NCI-H510A treated with DMSO at 0.1 percent for 48 hours (cell line): Measurements from ENCODE around the gene TMEM132E.

Experiments
- DNase-seq: peaks from one replicate; lab custom pipeline; 2025; lab: John Stamatoyannopoulos, UW

TMEM132E gene

GRCh38 chr17:34665819-34666763 is 86.7 kb downstream of the TMEM132E start:
- DNase-seq, result no peak

- no peak for DNase-seq
Measured at GRCh38 chr17:34667656-34668055, 88.3 kb downstream of the TMEM132E start.

DNA sequence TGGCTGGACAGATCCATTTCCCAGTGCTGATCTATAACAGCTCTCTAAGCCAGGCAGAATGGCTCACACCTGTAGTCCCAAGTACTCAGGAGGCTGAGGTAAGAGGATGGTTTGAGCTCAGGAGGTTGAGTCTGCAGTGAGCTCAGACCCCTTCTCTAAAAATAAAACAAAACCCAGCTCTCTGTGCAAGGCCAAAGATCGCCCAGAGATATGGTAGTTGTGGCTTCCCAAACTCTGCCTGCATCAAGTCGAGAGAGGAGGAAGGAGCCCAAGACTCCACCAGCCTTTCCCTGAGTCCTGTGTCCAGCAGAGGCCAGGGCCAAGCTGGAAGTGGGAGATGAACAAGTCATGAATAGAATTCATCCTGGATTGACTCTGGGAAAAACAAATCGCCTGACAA is 88.8 kb downstream of the TMEM132E start:
- no peak for DNase-seq

DNA sequence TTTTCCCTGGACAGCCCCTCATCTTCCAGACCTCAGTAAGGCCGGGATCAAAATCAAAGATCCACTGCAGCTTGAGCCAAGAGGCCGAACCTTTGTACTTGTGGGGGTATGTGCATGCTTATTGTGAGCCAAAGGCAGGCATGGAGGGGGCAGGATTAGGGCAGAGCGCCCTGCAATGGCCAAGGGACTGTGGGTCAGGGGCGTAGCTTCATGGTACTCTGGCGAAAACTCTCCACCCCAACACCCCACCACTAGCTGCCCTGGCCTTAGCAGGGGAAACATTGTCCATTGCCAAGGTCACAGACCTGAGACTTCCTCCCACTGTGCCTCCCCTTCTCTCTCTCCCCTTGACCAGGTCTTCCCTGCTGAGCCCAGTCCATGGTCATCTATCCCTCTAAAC is 90.1 kb downstream of the TMEM132E start:
- no peak for DNase-seq

DNA sequence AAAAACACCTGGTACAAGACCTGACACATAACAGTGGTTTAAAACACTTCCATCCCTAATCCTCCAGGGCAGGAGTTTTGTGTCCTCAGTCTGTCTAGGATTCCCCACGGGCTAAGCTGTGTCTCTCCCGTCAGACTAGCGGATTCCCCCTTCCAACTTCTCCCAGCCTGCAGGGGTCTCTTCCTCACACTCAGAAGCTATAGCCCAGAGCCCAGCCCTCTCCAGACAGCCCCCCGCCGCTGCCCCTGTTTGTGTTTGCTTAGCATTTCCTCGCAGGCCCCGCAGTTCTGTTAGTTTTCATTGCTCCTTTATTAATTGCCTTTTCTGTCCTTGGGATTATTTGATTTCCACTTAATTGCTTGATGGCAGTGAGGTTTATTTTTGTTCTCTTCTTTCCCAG is 91.2 kb downstream of the TMEM132E start:
- DNase-seq, result no peak

- no peak for DNase-seq
Measured at GRCh38 chr17:34671191-34671590, 91.8 kb downstream of the TMEM132E start.

GRCh38 chr17:34672176-34672785 is 92.9 kb downstream of the TMEM132E start:
- DNase-seq, result no peak

DNA sequence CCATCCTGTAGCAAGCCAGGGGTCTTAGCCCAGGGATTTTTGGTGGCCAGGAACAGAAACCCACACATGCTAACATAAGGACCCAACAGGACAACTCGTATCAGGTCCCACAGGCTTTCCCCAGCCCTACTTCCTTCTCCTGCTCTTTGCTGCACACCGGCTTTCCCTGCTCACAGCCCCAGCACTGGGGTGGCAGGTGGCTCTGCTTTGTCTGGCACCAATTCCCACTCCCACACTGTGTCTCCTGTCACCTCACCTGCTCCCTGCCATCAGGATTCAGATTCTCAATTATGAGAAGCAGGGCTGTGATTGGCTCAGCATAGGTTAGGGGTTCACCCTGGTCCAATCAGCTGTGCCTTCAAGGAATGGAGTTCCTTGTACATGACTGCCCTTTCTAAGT is 94.1 kb downstream of the TMEM132E start:
- DNase-seq, result no peak

DNA sequence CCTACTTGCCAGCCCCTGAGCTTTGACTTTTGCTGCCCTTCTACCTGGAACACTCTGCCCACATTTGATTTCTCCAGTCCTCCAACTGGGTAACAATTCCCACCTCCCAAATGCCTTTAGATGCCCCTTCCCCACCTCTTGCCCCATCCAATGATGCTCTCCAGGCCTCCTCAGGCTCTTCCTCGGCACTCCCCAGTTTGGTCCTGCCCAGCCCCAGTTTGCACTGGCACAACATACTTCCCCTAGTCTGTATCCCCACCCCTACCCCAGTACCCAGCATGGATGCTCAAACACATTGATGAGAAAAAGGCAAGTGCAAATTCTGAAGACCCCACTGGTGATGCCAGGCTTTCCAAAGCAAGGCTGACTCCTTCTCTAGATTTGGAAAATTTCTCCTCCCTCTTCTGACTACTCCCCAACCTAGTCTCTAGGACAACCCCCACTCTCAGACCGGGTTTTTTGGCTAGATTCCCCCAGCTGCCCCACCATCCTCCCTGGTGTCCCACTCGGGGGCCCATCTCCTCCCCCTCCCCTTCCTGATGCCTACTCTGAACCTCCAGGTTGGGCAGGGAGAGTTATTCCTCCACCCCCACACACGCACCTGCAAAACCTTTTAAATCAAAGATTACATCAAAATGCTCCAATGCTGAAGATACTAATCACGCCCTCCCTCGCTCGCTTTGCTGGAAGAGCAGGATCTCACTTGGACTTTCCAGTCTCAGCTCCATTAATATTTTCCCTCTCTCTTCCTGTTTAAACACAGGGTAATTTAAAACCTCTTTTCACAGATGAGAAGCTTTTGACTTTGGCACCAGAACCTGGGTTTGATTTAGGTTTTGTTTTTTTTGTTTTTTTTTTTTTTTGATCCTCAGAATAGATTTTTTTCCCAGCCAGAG is 94.9 kb downstream of the TMEM132E start:
- DNase-seq, result no peak

DNA sequence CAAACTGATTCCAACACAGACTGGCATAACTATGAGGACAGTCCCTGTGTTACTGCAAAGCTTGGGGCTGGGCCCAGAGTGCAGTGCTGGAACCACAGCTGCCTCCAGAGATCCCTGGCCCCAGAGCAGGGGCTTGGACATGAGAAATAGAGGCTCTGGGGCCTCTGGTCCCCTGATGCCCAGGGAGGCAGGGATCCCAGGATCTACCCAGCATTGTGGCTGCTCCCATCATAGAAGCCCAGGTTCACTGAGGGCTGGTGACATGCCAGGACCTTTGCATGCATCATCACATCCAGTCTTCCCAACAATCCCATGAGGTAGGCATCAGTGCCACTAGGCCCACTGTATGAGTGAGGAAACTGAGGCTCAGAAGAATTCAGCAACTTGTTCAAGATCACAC is 95.8 kb downstream of the TMEM132E start:
- DNase-seq, result no peak

- no peak for DNase-seq
Measured at GRCh38 chr17:34675605-34676004, 96.2 kb downstream of the TMEM132E start.

- no peak for DNase-seq
Measured at GRCh38 chr17:34680151-34680550, 100.8 kb downstream of the TMEM132E start.

DNA sequence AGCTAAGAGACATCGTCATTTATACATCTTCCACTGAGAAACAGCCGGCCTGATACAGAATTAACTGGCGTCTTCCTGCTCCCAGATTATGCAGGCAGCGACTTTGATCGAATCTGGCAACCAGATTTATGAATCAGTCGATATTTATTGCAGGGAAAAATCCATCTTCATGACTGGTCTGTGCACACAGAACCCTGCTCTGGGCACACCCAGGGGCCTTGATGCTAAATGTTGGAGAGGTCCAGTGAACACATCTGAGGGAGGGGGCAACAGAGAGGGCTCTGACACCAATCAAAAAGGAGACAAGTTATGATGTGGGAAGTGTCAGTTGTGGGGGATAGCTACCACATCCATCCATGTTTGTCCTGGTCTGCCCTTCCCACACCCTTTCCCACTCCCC is 102.9 kb downstream of the TMEM132E start:
- DNase-seq, result no peak

GRCh38 chr17:34683390-34683789 is 104.0 kb downstream of the TMEM132E start:
- no peak for DNase-seq
